DMS53 treated with DMSO at 0.1 percent for 48 hours (cell line): ENCODE measurements around the gene TSPOAP1.

ENCODE experiments used
- DNase-seq: peaks from one replicate; lab custom pipeline; 2025; ENCODE audit not compliant: unreplicated experiment; lab: John Stamatoyannopoulos, UW

TSPOAP1 gene

GRCh38 chr17:58304750-58305486, 23.7 kb downstream of the TSPOAP1 start:
- DNase-seq, result no peak

DNA sequence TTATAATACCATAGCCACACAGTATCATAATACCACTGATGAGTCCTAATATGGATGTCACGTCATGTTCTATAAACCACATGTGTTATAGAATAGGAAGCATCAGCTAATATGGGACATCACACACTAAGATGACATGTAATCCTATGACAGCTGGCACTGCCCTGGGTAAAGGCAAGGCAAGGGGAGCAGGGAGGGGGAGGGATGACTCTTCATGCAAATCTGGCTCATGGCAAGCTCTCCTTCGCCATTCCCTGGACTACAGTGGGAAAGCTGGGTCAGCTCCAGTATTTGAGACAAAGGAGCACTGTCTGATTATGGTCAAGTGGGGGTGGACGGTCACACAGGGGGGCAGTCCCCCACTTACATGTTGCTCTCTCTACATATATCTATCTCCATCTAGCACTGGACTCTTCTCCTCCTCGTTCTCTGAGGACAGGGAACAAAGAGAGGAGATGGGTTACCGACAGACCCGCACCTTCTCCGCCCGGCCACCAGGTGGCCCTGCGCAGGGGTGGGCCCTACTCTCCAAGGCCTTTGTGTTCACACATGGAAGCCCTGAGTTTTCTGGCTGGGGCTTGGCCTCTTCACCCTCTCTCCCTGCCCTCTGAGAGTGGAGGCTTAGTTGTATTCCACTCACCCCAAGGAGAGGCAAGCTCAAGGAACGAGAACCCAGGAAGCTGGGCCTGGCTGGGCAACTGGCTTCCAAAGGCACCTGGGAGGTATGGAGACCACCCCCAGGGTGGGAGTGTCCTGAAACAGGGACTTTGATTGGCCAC, 24.4 kb downstream of the TSPOAP1 start:
- peak; percentile 9 for DNase-seq

DNA sequence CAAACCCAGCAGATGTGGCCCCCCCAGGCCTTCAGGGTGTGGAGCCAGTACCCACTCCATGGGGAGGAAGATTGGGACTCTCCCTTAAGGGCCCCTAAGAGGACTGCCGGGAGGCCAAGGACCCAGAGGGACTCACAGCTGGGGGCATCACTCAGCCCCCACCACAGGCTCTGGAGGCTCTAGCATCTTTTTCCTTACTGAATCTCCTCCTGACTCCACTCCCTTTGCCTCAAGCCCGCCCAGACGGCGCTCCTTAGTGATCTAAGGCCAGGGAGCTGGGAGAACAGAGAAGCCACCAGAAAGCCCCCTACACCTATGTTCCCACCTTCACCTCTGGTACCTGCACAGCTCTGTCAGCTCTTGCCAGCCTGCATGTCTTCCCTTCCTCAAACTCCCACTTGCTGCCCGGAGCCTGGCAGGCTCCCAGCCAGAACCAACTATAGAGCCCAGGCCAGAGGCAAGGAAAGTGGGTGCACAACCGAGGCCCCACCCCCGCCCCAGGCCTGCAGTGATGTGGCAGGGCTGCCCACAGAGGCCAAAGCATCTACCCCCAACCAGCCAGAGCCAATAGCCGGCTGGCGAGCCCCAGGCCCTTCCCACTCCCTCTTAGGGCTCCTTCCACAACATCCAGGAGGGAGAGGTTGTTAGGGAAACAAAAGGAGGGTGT, 25.5 kb downstream of the TSPOAP1 start:
- DNase-seq, result no peak

DNA sequence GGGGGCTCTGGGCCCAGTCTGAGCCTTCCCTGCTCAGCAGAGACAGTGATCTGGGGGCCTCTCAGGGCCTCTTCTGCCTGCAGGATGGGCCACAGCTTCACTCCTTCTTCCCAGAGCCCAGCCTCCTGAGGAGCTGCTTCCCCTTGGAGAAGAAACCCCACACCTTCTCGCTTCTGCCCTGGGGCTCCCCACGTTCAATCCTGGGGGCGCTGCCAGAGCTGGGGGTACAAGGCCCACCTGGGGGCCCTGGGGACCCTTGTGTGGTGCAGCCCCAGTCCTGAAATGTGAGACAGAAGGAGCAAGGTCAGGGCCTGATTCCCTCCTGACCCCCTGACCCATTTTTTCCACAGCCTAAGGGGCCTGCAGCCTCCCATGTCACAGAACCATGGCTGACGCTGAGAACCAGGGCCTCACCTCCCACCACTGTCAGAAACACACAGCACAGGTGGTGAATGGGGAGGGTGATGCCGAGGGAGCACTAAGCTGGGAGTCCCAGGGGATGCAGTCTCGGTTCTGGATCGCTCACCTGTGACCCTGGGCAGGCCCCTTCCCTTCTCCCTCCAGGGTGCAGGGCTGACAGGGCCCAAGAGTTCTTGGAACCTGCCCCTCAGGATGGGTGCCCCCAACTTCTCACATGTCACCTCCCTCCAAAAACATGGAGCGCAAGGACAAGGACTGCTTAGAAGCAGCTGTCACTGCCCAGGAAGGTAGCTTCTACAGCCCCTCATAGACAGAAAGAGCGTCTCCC, 26.2 kb downstream of the TSPOAP1 start:
- no peak for DNase-seq

DNA sequence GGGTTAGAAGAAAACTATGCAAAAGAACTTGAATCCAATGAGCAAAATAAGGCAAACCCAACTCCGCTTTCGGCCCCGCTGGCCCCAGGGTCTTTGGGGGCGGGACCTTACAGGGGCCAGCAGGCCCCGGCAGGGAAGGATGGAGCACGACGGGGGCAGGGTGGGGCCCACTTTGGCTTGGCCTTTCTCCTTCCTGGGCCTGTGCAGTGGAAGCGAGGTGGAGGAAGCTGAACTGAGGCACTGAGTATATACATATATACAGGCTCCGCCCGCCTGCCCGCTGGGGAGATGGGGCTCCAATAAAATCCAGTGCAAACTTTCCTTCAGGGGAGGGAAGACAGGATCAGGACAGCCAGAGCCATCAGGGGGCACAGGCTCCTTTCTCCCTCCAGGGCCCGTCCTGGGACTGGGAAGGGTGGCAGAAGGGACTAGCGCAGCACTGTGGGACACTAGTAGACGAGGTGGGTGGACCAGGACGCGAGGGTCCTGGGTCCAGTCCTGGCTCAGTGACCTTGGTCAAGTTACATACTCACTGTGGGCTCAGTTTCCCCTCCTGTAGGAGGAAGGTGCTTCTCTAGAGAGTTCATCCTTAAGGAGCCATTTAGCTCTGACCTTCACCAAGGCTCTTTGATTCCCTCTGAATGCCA, 27.0 kb downstream of the TSPOAP1 start:
- DNase-seq, result no peak

- DNase-seq, result no peak
Measured at GRCh38 chr17:58300336-58300735, 28.3 kb downstream of the TSPOAP1 start.

GRCh38 chr17:58294034-58294433, 34.6 kb downstream of the TSPOAP1 start:
- DNase-seq, result no peak

- DNase-seq, result no peak
Measured at GRCh38 chr17:58291246-58291645, 37.3 kb downstream of the TSPOAP1 start.

GRCh38 chr17:58289869-58290268, 38.7 kb downstream of the TSPOAP1 start:
- DNase-seq, result peak; percentile 23

DNA sequence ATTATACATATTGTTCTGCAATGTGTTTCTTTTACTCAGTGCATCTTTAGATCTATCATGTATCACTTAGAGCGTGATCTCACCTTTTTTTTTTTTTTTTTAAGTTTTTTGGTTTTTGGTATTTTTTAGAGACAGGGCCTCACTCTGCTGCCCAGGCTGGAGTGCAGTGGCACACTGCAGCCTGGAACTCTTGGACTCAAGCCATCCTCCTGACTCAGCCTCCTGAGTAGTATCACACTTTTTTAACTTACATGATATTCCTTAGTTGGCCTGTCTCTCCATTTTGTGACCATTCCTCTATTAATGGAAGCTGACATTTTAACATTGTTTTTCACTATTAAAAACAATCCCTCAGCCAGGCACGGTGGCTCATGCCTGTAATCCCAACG, 43.2 kb downstream of the TSPOAP1 start:
- no peak for DNase-seq

DNA sequence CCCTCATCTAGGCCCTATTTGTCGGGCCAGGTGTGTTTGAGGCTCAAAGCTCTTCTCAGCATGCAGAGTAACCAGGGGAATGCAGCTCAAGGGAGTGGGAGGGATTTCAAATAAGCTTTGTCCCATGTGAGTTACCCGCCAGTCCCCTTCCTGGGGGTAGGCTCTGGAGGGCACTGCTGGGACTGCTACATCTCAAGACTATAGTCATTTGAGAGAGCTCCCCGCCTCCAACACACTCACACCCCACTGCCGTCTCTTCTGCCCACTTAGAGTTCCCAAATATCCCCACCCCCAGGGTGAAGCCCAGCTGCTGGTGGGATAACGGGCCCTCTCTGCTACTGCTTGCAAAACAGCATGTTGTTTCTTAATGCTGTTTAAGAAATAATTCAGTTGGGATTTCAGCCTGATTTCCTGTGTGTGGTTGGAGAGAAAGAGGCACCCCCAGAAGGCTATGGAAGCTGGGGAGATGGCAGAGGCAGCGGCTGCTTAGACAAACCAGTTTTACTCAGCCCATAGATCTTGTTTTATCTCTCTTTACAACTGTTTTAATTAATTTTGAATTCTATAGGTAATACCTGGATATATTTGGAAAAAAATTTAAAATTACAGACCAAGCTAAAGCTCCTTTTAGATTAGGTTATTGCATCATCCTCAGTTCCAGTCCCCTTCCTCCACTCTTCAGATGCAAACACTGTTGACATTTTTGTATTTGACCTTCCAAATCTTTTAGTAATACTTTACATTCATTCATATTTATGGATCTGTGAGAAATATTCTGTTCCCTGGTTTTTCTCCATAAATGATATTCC, 43.8 kb downstream of the TSPOAP1 start:
- DNase-seq, result no peak

DNA sequence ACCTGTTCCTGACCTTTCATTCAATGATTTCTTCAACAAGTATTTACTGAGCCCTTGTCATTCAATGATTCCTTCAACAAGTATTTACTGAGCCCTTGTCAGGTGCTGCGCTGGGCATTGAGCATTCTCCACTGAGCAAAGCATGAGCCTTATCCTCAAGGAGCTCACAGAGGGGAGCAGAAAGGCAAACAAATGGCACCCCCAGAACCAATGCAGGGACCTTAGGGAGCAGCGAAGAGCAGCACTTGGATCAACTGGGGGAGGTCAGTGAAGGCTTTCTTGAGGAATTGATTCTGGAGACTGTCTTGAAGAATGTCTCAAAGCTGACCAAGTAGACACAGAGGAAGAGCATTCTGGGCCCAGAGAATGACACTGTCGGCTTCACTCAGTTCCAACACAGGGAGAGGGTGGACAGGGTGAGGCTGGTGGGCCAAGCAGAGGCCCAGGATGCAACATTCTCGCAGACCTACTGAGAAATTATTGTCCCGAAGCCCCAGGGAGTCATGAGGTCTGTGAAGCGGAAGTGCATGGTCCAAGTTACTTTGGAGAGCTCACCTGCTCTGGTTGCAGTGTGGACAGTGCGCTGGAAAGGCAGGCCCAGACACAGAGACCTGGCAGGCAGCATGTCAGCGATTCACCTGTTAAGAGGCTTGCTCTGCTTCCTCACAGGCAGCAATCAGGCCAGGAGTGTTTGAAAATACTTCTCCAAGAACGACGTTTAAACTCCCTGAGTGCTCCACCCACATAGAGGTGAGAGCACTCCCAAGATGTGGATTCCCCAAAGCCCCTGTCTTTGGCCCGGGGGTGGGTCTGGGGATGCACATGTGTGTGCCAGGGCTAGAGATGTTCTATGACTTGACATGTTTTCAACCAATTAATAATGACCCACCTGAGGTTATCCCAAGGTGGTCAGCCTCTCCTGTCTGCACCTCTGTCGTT, 44.7 kb downstream of the TSPOAP1 start:
- no peak for DNase-seq

DNA sequence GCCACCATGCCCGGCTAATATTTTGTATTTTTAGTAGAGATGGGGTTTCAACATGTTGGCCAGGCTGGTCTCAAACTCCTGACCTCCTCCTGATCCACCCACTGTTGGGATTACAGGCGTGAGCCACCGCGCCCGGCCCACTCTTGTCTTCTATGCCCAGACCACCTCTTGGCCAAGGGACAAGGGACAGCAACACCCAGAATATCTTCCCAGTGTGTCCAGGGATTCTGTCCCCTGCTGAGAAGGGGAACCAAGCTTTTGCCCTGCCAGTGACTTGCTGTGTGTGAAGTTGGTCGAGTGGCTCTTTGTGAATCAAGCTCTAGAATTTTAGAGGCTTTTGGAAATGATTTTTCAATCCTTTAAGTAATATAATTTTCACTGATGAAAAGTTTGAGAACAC, 46.2 kb downstream of the TSPOAP1 start:
- DNase-seq, result no peak

- no peak for DNase-seq
Measured at GRCh38 chr17:58281511-58282011, 47.0 kb downstream of the TSPOAP1 start.

GRCh38 chr17:58280480-58281217, 47.9 kb downstream of the TSPOAP1 start, which contains the start of gene MPO:
Gene MPO (minus strand): TSS chr17:58280935. CDS start chr17:58280758, 177 bp downstream.
- no peak for DNase-seq

DNA sequence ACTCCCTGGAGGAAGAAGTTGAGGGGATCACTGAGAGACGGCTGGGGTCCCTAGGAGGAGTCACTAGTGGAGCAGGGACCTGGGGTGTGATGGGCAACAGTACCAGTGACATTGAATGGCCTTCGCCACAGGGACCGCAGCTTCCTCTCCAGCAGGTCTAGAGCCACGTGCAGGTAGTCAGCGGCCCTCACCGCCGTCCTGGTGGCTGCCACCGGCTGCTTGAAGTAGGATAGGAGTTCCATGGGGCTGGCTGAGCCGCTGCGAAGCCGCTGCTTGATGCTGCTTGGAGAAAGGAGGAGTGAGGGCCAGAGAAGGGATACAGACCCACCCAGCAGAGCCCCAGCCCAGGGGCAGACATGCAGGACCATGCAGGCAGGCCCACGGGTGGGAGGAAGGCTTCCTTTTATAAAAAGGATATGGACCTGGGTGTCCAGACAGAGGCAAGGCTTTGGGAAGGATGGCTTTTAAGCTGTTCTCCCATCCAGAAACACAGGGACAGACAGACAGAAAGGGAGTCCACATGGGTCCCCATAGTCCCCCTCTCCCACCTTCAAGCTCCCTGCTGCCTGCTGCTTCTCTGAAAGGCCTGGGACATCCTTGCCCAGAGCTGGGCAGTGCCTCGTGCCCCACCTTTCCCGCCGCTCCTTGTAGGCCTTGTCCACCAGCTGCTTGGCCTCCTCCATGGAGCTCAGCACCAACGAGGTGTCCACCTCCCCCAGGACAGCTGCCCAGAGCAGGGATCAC, 48.7 kb downstream of the TSPOAP1 start:
- no peak for DNase-seq
